SK-N-SH (cell line): ENCODE data around the gene GPR27. TPM values are rescaled to one million over a fixed set of nuclear protein-coding genes. Genes with fewer than 3 reads are reported as not detected.

Experiments used
- CTCF ChIA-PET: fragments of 300-600, 350-600 bp; formaldehyde crosslinking; extraction: SDS; loops from one replicate; lab custom pipeline; 2021; lab: Yijun Ruan, JAX
- POLR2A ChIA-PET: fragments of 350-600 bp; sonication (Branson Sonifier 250); formaldehyde crosslinking; extraction: SDS; loops from one replicate; lab custom pipeline; 2020; ENCODE audit warnings: antibody characterized with exemption, inconsistent platforms; lab: Yijun Ruan, JAX
- DNase-seq: peaks from one replicate; pipeline ENCODE4 v3.0.0; 2012
- H2AFZ ChIP-seq: fragments of 200-600 bp; sonication (generic); 2 replicates; pipeline ENCODE4 v1.8.1; 2016; ENCODE audit warnings: antibody characterized with exemption, mild to moderate bottlenecking, low read depth
- H3F3A ChIP-seq: fragments of 200-600 bp; sonication (generic); replicated peaks from 2 replicates; pipeline ENCODE3; 2016; ENCODE audit warnings: antibody characterized with exemption, mild to moderate bottlenecking; ENCODE audit not compliant: insufficient read depth
- H3K27ac ChIP-seq, 2 experiments: fragments of 200-500 bp in 1 of 2; fragments of 200-600 bp in 1 of 2; sonication (Bioruptor generic) in 1 of 2; sonication (generic), shearing (Covaris generic) in 1 of 2; 2 replicates each; pipeline versions ENCODE4 v1.5.1 to v1.6.1; 2014 to 2016; ENCODE audit warnings: low read depth in 2 of 2, inconsistent platforms in 1 of 2, low read length in 1 of 2, mild to moderate bottlenecking in 1 of 2, mixed read lengths in 1 of 2
- H3K27me3 ChIP-seq: fragments of 200-600 bp; sonication (generic), shearing (Covaris generic); 2 replicates; pipeline ENCODE4 v1.6.1; 2016; ENCODE audit warnings: mixed run types; ENCODE audit not compliant: insufficient read depth
- H3K36me3 ChIP-seq, 2 experiments: fragments of 200-500 bp in 1 of 2; fragments of 200-600 bp in 1 of 2; sonication (Bioruptor generic) in 1 of 2; sonication (generic) in 1 of 2; replicated peaks in 1 of 2; 2 replicates each; pipeline versions ENCODE3 to v1.5.1; 2014 to 2016; ENCODE audit warnings: low read length in 1 of 2, mild to moderate bottlenecking in 1 of 2; ENCODE audit not compliant: insufficient read depth in 2 of 2, control insufficient read depth in 1 of 2
- H3K4me1 ChIP-seq, 2 experiments: fragments of 200-500 bp in 1 of 2; fragments of 200-600 bp in 1 of 2; sonication (Bioruptor generic) in 1 of 2; sonication (generic), shearing (Covaris generic) in 1 of 2; 2 replicates each; pipeline versions ENCODE4 v1.5.1 to v1.6.1; 2014 to 2016; ENCODE audit warnings: low read depth in 1 of 2, low read length in 1 of 2, mixed run types in 1 of 2; ENCODE audit not compliant: insufficient read depth in 2 of 2, control insufficient read depth in 1 of 2
- H3K4me2 ChIP-seq: fragments of 200-600 bp; sonication (generic), shearing (Covaris generic); 2 replicates; pipeline ENCODE4 v1.6.1; 2017; ENCODE audit warnings: mixed run types
- H3K4me3 ChIP-seq, 2 experiments: fragments of 200-500 bp in 1 of 2; fragments of 200-600 bp in 1 of 2; sonication (Bioruptor generic) in 1 of 2; sonication (generic), shearing (Covaris generic) in 1 of 2; 2 replicates each; pipeline versions ENCODE4 v1.5.1 to v1.8.1; 2014 to 2016; ENCODE audit warnings: low read depth in 2 of 2, inconsistent platforms in 1 of 2, low read length in 1 of 2, mild to moderate bottlenecking in 1 of 2, mixed read lengths in 1 of 2, moderate library complexity in 1 of 2
- H3K79me2 ChIP-seq: fragments of 200-600 bp; sonication (generic); 2 replicates; pipeline ENCODE4 v1.8.1; 2017; ENCODE audit warnings: mild to moderate bottlenecking; ENCODE audit not compliant: insufficient read depth
- H3K9ac ChIP-seq: fragments of 200-600 bp; sonication (generic); 2 replicates; pipeline ENCODE4 v1.6.1; 2017; ENCODE audit warnings: mixed run types
- H3K9me2 ChIP-seq: fragments of 200-600 bp; sonication (generic); 2 replicates; pipeline ENCODE4 v1.6.1; 2017; ENCODE audit warnings: mixed run types
- H3K9me3 ChIP-seq: fragments of 200-600 bp; sonication (generic); 2 replicates; pipeline ENCODE4 v1.6.1; 2017; ENCODE audit warnings: mixed run types, mild to moderate bottlenecking, moderate library complexity
- H4K20me1 ChIP-seq: fragments of 200-600 bp; sonication (generic); 2 replicates; pipeline ENCODE4 v1.6.1; 2017; ENCODE audit warnings: mild to moderate bottlenecking, mixed run types; ENCODE audit not compliant: insufficient read depth
- ELF1 ChIP-seq: IDR thresholded peaks from 2 replicates; pipeline ENCODE4 v1.4.0; 2012
- GABPA ChIP-seq: IDR thresholded peaks from 2 replicates; pipeline ENCODE4 v1.4.0; 2012; ENCODE audit warnings: low read depth, mild to moderate bottlenecking
- MXI1 ChIP-seq: IDR thresholded peaks from 2 replicates; pipeline ENCODE4 v1.6.1; 2012; ENCODE audit warnings: mild to moderate bottlenecking, low read depth, low read length, improper control_type of control experiment
- POLR2AphosphoS5 ChIP-seq: IDR thresholded peaks from 2 replicates; pipeline ENCODE4 v1.6.1; 2012; ENCODE audit warnings: low read depth, low read length
- RXRA ChIP-seq: IDR thresholded peaks from 2 replicates; pipeline ENCODE4 v1.4.0; 2012; ENCODE audit warnings: low read depth, mild to moderate bottlenecking, borderline replicate concordance
- SIN3A ChIP-seq: IDR thresholded peaks from 2 replicates; pipeline ENCODE4 v1.6.1; 2012; ENCODE audit warnings: low read depth, mild to moderate bottlenecking, low read length, moderate library complexity, borderline replicate concordance
- TCF12 ChIP-seq: IDR thresholded peaks from 2 replicates; pipeline ENCODE4 v1.4.0; 2012
- TEAD4 ChIP-seq: IDR thresholded peaks from 2 replicates; pipeline ENCODE4 v1.4.0; 2012; ENCODE audit warnings: mild to moderate bottlenecking, borderline replicate concordance; ENCODE audit not compliant: insufficient read depth
- WGBS: methylation state at CpG from one replicate; pipeline ENCODE4 v1.1.6; 2017; ENCODE audit warnings: low lambda C conversion rate; 5-methylcytosine and 5-hydroxymethylcytosine counted together
- polyA plus RNA-seq, 3 experiments: library from polyadenylated mRNA; depleted of rRNA; stranded (reverse); fragments of >200 nt; gene quantifications; 2 replicates each; pipeline ENCODE4 v1.2.3, GENCODE V29; 2012
- TF ChIP-seq, protein P1 (sequence below): IDR thresholded peaks from 2 replicates; pipeline ENCODE4 v1.6.1; 2012; ENCODE audit warnings: mild to moderate bottlenecking, low read depth, low read length, moderate library complexity
- TF ChIP-seq, protein P2 (sequence below): fragments of 200-600 bp; sonication (generic); IDR thresholded peaks from 2 replicates; pipeline ENCODE4 v1.6.1; 2017; ENCODE audit warnings: antibody characterized with exemption, mild to moderate bottlenecking, moderate library complexity

Gene GPR27
- polyA plus RNA-seq, 1 of the 3 experiments (the other 2 are of a cell fraction): 0.05 TPM

DNA sequence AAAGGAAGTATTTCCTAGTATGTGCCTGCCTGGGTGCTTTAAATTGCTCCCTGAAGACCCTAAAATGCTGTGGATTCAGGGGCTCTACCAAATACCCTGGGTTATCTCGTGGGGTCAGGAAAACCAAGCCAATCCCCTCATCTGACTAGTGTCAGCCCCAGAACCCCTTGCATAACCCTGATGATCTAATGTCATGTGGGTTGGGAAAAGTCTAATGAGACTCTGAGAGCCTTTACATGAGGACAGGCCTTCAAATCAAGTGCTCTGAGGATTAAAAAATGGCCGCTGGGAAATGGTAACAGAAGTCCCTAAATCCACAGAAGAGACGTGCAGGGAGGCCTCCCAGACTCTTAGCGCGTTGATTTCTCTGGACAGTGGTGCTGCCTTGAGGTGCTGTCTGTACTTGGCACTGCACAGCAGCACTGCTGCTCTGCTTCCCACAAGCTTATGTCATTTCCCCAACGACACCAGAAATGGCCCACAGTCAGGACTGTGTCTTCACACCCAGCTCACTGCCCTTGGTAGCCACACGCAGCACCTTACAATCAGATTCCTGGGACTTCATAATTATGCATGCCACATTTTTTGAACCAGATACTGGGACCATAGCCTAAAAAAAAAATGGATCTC, 45.1 kb upstream of the GPR27 start:
- H3K27me3 ChIP-seq: no peaks in the 10 kb centered on the region
- H3K4me2 ChIP-seq: no peak overlapping the region
- DNase-seq: no peak
- WGBS: 57% methylated on average over 5 of the region's 7 CpGs
- ChIA-PET CTCF (no interaction called here), POLR2A (no interaction called here)
- no peaks in the 10 kb centered on the region for H3K36me3 ChIP-seq
- H3F3A ChIP-seq: no peaks in the 10 kb centered on the region
- TF ChIP-seq MXI1: no peak
- no peak for TF ChIP-seq TCF12
- no peak for TF ChIP-seq GABPA
- TF ChIP-seq SIN3A: no peak
- no peak for TF ChIP-seq TEAD4
- TF ChIP-seq ELF1: no peak
- no peak overlapping the region for H3K27ac ChIP-seq
- H4K20me1 ChIP-seq: no peaks in the 10 kb centered on the region
- H2AFZ ChIP-seq: no peak overlapping the region
- no peaks in the 10 kb centered on the region for H3K79me2 ChIP-seq
- no peaks in the 10 kb centered on the region; a peak in 1 of 4 replicates for H3K4me1 ChIP-seq
- H3K9me2 ChIP-seq: no peaks in the 10 kb centered on the region
- no peak overlapping the region for H3K9ac ChIP-seq
- no peak overlapping the region for H3K4me3 ChIP-seq
- no peaks in the 10 kb centered on the region for H3K9me3 ChIP-seq

DNA sequence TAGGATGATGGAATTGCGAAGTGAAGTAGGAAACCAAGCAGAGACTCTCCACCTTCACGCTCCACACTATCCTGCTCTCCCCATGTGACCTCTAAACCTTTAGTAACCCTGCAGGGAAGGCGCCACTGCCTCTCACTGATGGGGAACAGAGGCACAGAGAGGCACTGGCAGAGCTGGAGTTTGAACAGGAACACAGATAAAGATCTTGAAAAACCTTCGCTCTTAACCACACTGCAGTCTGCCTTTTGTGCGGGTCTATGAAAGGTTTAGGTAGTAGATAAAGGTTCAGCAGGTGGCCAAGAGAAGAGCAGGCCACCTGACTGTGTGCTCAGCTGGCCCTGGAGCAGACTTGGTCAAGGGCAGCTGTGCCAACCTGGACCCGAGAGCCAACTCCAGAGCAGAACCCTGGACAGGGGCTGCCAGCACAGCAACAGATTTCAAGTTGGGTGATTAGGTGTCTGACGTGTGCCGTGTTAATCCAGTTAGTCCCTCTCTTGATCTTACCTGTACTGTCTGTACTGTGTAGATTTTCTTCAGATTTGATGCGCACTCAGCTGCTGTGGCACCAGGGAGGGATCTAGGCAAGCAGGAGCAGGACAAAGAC, 43.6 kb upstream of the GPR27 start:
- 76% methylated on average over 9 of the region's 9 CpGs for whole genome bisulfite sequencing
- TF ChIP-seq TCF12 (no peak), RXRA (no peak), POLR2AphosphoS5 (no peak)
- TF ChIP-seq, protein P1, sequence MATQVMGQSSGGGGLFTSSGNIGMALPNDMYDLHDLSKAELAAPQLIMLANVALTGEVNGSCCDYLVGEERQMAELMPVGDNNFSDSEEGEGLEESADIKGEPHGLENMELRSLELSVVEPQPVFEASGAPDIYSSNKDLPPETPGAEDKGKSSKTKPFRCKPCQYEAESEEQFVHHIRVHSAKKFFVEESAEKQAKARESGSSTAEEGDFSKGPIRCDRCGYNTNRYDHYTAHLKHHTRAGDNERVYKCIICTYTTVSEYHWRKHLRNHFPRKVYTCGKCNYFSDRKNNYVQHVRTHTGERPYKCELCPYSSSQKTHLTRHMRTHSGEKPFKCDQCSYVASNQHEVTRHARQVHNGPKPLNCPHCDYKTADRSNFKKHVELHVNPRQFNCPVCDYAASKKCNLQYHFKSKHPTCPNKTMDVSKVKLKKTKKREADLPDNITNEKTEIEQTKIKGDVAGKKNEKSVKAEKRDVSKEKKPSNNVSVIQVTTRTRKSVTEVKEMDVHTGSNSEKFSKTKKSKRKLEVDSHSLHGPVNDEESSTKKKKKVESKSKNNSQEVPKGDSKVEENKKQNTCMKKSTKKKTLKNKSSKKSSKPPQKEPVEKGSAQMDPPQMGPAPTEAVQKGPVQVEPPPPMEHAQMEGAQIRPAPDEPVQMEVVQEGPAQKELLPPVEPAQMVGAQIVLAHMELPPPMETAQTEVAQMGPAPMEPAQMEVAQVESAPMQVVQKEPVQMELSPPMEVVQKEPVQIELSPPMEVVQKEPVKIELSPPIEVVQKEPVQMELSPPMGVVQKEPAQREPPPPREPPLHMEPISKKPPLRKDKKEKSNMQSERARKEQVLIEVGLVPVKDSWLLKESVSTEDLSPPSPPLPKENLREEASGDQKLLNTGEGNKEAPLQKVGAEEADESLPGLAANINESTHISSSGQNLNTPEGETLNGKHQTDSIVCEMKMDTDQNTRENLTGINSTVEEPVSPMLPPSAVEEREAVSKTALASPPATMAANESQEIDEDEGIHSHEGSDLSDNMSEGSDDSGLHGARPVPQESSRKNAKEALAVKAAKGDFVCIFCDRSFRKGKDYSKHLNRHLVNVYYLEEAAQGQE: peak; percentile 85
- TF ChIP-seq, protein P2, sequence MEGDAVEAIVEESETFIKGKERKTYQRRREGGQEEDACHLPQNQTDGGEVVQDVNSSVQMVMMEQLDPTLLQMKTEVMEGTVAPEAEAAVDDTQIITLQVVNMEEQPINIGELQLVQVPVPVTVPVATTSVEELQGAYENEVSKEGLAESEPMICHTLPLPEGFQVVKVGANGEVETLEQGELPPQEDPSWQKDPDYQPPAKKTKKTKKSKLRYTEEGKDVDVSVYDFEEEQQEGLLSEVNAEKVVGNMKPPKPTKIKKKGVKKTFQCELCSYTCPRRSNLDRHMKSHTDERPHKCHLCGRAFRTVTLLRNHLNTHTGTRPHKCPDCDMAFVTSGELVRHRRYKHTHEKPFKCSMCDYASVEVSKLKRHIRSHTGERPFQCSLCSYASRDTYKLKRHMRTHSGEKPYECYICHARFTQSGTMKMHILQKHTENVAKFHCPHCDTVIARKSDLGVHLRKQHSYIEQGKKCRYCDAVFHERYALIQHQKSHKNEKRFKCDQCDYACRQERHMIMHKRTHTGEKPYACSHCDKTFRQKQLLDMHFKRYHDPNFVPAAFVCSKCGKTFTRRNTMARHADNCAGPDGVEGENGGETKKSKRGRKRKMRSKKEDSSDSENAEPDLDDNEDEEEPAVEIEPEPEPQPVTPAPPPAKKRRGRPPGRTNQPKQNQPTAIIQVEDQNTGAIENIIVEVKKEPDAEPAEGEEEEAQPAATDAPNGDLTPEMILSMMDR: no peak
- POLR2A ChIA-PET: no interaction called here

More for the DNA sequence above, 43.6 kb upstream of the GPR27 start:
- no peaks in the 10 kb centered on the region for H3K9me3 ChIP-seq
- no peak for DNase-seq
- H4K20me1 ChIP-seq: no peaks in the 10 kb centered on the region
- H3F3A ChIP-seq: no peaks in the 10 kb centered on the region
- no peak overlapping the region for H3K4me3 ChIP-seq
- CTCF ChIA-PET: interaction anchor here (1.5 to 1.9 kb wide), 3 partner anchors 12 to 1111 kb away, joined by 5 to 14 read pairs (median 12); no protein-coding TSS in a partner anchor
- no peak overlapping the region for H3K27ac ChIP-seq
- H3K9ac ChIP-seq: no peak overlapping the region
- no peak overlapping the region for H2AFZ ChIP-seq
- no peaks in the 10 kb centered on the region; a peak in 1 of 4 replicates for H3K4me1 ChIP-seq
- H3K79me2 ChIP-seq: no peaks in the 10 kb centered on the region
- H3K27me3 ChIP-seq: no peaks in the 10 kb centered on the region
- H3K4me2 ChIP-seq: no peak overlapping the region
- H3K9me2 ChIP-seq: no peaks in the 10 kb centered on the region
- no peaks in the 10 kb centered on the region for H3K36me3 ChIP-seq
